Neural cell (in vitro differentiated cells): ENCODE results near the gene TAF1B. TPM values are rescaled to one million over a fixed set of nuclear protein-coding genes. Genes with fewer than 3 reads are reported as not detected.

Source experiments
- H2AFZ ChIP-seq: fragments of 200-600, 300-800 bp; sonication (generic), shearing (Covaris generic); 2 replicates; pipeline ENCODE4 v1.6.0; 2014; ENCODE audit warnings: low read depth, mild to moderate bottlenecking, antibody characterized with exemption, low read length, moderate library complexity
- H3F3A ChIP-seq: fragments of 200-600 bp; shearing (Covaris generic); 2 replicates; pipeline ENCODE4 v1.6.1; 2016; ENCODE audit warnings: mild to moderate bottlenecking, moderate library complexity, mixed read lengths, antibody characterized with exemption, low read length; ENCODE audit not compliant: insufficient read depth, poor library complexity, severe bottlenecking
- H3K27ac ChIP-seq: fragments of 200-600, 300-800 bp; sonication (generic), shearing (Covaris generic); 2 replicates; pipeline ENCODE4 v1.5.1; 2014; ENCODE audit warnings: mild to moderate bottlenecking, low read length, moderate library complexity
- H3K27me3 ChIP-seq: fragments of 300-800, 200-600 bp; sonication (generic), shearing (Covaris generic); 2 replicates; pipeline ENCODE4 v1.6.0; 2014; ENCODE audit warnings: mild to moderate bottlenecking, low read depth, low read length, moderate library complexity; ENCODE audit not compliant: insufficient read depth
- H3K36me3 ChIP-seq: fragments of 300-800, 200-600 bp; sonication (generic), shearing (Covaris generic); 2 replicates; pipeline ENCODE4 v1.5.1; 2014; ENCODE audit warnings: mild to moderate bottlenecking, antibody characterized with exemption, low read length, moderate library complexity; ENCODE audit not compliant: insufficient read depth
- H3K4me2 ChIP-seq: fragments of 300-800, 200-600 bp; sonication (generic), shearing (Covaris generic); 2 replicates; pipeline ENCODE4 v1.6.0; 2014; ENCODE audit warnings: mild to moderate bottlenecking, low read length
- H3K4me3 ChIP-seq: fragments of 300-800, 200-600 bp; sonication (generic), shearing (Covaris generic); 2 replicates; pipeline ENCODE4 v1.5.1; 2014; ENCODE audit warnings: mild to moderate bottlenecking, low read length, moderate library complexity
- H3K79me2 ChIP-seq: fragments of 200-600 bp; shearing (Covaris generic); replicated peaks from 2 replicates; pipeline ENCODE4 v1.6.0; 2014; ENCODE audit warnings: mild to moderate bottlenecking, low read length, moderate library complexity; ENCODE audit not compliant: insufficient read depth
- H3K9ac ChIP-seq: fragments of 300-800, 200-600 bp; sonication (generic), shearing (Covaris generic); 2 replicates; pipeline ENCODE4 v1.6.1; 2016; ENCODE audit warnings: mild to moderate bottlenecking, low read length, mixed read lengths
- H3K9me2 ChIP-seq: fragments of 200-600 bp; shearing (Covaris generic); 2 replicates; pipeline ENCODE4 v1.6.1; 2016; ENCODE audit warnings: mild to moderate bottlenecking, low read length, mixed read lengths; ENCODE audit not compliant: insufficient read depth
- H3K9me3 ChIP-seq: fragments of 200-600, 300-800 bp; sonication (generic), shearing (Covaris generic); 2 replicates; pipeline ENCODE4 v1.6.1; 2016; ENCODE audit warnings: mild to moderate bottlenecking, mixed run types, low read length, moderate library complexity, mixed read lengths
- H4K20me1 ChIP-seq: fragments of 200-600 bp; shearing (Covaris generic); 2 replicates; pipeline ENCODE4 v1.6.1; 2016; ENCODE audit warnings: mild to moderate bottlenecking, mixed run types; ENCODE audit not compliant: insufficient read depth
- EP300 ChIP-seq: fragments of 450-650 bp; conservative IDR thresholded peaks from 2 replicates; pipeline ENCODE4 v1.6.1; 2014; ENCODE audit warnings: antibody characterized with exemption, mild to moderate bottlenecking, moderate library complexity; ENCODE audit not compliant: poor library complexity, severe bottlenecking
- EZH2 ChIP-seq: fragments of 200-600, 300-800 bp; shearing (Covaris generic), sonication (generic); IDR thresholded peaks from 2 replicates; pipeline ENCODE4 v1.6.1; 2014; ENCODE audit warnings: antibody characterized with exemption, low read length, borderline replicate concordance, mild to moderate bottlenecking; ENCODE audit not compliant: insufficient read depth, poor library complexity, severe bottlenecking
- MXI1 ChIP-seq: fragments of 450-650 bp; conservative IDR thresholded peaks from 2 replicates; pipeline ENCODE4 v1.6.1; 2014; ENCODE audit warnings: antibody characterized with exemption, mild to moderate bottlenecking; ENCODE audit not compliant: poor library complexity, severe bottlenecking
- POLR2AphosphoS5 ChIP-seq: IDR thresholded peaks from 2 replicates; pipeline ENCODE4 v1.6.1; 2012
- RAD21 ChIP-seq: fragments of 450-650 bp; conservative IDR thresholded peaks from 2 replicates; pipeline ENCODE4 v1.6.1; 2014; ENCODE audit warnings: antibody characterized with exemption, mild to moderate bottlenecking, moderate library complexity
- SMC3 ChIP-seq: fragments of 450-650 bp; conservative IDR thresholded peaks from 2 replicates; pipeline ENCODE4 v1.6.1; 2014; ENCODE audit warnings: antibody characterized with exemption, mild to moderate bottlenecking, moderate library complexity; ENCODE audit not compliant: poor library complexity
- TAF1 ChIP-seq: IDR thresholded peaks from 2 replicates; pipeline ENCODE4 v1.6.1; 2012; ENCODE audit warnings: low read depth
- polyA plus RNA-seq: library from polyadenylated mRNA; depleted of rRNA; stranded (reverse); fragments of >200 nt; gene quantifications from 2 replicates; pipeline ENCODE4 v1.2.3, GENCODE V29; 2014
- TF ChIP-seq, protein P1 (sequence below): fragments of 450-650 bp; IDR thresholded peaks from 2 replicates; pipeline ENCODE4 v1.5.1; 2014; ENCODE audit warnings: antibody characterized with exemption, mild to moderate bottlenecking, moderate library complexity; ENCODE audit not compliant: poor library complexity, severe bottlenecking
- TF ChIP-seq, protein P2 (sequence below): IDR thresholded peaks from 2 replicates; pipeline ENCODE4 v1.6.1; 2012; ENCODE audit warnings: borderline replicate concordance

The TAF1B gene
- polyA plus RNA-seq, 1 donor from 2014 or later = 11.2 TPM

DNA sequence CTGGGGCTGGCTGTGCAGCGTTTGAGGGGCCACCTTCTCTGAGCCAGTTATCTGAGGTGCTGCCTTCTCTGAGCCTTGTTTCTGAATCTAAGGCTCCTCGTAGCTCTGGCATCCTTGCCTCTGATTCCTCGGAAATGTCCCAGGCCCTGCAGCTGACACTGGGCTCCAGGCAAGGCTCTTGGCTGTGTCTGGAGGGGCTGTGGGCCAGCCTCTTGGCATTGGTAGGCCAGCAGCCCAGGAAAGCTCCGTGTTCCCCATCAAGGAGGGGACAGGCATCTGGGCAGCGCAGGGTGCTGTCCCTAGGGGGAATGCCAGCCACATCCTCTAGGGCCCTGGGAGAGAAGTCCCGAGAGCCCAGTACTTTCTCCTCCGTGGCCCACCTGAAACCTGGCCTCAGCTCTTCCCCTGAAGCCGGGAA is 40.7 kb upstream of the TAF1B start:
- no peaks in the 10 kb centered on the region for H3K27me3 ChIP-seq
- H3F3A ChIP-seq = no peaks in the 10 kb centered on the region
- no peaks in the 10 kb centered on the region for H3K36me3 ChIP-seq
- no peak overlapping the region for H3K27ac ChIP-seq
- H3K4me2 ChIP-seq = no peak overlapping the region
- H3K4me3 ChIP-seq = no peak overlapping the region
- H3K79me2 ChIP-seq = no peaks in the 10 kb centered on the region
- no peaks in the 10 kb centered on the region for H3K9me3 ChIP-seq
- no peak overlapping the region for H3K9ac ChIP-seq
- H4K20me1 ChIP-seq = no peaks in the 10 kb centered on the region
- no peaks in the 10 kb centered on the region for H3K9me2 ChIP-seq
- no peak overlapping the region for H2AFZ ChIP-seq
- no peak for TF ChIP-seq RAD21
- no peak for TF ChIP-seq EP300
- TF ChIP-seq SMC3 = no peak
- TF ChIP-seq, protein P1, sequence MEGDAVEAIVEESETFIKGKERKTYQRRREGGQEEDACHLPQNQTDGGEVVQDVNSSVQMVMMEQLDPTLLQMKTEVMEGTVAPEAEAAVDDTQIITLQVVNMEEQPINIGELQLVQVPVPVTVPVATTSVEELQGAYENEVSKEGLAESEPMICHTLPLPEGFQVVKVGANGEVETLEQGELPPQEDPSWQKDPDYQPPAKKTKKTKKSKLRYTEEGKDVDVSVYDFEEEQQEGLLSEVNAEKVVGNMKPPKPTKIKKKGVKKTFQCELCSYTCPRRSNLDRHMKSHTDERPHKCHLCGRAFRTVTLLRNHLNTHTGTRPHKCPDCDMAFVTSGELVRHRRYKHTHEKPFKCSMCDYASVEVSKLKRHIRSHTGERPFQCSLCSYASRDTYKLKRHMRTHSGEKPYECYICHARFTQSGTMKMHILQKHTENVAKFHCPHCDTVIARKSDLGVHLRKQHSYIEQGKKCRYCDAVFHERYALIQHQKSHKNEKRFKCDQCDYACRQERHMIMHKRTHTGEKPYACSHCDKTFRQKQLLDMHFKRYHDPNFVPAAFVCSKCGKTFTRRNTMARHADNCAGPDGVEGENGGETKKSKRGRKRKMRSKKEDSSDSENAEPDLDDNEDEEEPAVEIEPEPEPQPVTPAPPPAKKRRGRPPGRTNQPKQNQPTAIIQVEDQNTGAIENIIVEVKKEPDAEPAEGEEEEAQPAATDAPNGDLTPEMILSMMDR = no peak
- no peak for TF ChIP-seq TAF1
- TF ChIP-seq MXI1 = no peak
- TF ChIP-seq EZH2 = no peak
- TF ChIP-seq, protein P2, sequence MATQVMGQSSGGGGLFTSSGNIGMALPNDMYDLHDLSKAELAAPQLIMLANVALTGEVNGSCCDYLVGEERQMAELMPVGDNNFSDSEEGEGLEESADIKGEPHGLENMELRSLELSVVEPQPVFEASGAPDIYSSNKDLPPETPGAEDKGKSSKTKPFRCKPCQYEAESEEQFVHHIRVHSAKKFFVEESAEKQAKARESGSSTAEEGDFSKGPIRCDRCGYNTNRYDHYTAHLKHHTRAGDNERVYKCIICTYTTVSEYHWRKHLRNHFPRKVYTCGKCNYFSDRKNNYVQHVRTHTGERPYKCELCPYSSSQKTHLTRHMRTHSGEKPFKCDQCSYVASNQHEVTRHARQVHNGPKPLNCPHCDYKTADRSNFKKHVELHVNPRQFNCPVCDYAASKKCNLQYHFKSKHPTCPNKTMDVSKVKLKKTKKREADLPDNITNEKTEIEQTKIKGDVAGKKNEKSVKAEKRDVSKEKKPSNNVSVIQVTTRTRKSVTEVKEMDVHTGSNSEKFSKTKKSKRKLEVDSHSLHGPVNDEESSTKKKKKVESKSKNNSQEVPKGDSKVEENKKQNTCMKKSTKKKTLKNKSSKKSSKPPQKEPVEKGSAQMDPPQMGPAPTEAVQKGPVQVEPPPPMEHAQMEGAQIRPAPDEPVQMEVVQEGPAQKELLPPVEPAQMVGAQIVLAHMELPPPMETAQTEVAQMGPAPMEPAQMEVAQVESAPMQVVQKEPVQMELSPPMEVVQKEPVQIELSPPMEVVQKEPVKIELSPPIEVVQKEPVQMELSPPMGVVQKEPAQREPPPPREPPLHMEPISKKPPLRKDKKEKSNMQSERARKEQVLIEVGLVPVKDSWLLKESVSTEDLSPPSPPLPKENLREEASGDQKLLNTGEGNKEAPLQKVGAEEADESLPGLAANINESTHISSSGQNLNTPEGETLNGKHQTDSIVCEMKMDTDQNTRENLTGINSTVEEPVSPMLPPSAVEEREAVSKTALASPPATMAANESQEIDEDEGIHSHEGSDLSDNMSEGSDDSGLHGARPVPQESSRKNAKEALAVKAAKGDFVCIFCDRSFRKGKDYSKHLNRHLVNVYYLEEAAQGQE = no peak
- TF ChIP-seq POLR2AphosphoS5 = no peak

DNA sequence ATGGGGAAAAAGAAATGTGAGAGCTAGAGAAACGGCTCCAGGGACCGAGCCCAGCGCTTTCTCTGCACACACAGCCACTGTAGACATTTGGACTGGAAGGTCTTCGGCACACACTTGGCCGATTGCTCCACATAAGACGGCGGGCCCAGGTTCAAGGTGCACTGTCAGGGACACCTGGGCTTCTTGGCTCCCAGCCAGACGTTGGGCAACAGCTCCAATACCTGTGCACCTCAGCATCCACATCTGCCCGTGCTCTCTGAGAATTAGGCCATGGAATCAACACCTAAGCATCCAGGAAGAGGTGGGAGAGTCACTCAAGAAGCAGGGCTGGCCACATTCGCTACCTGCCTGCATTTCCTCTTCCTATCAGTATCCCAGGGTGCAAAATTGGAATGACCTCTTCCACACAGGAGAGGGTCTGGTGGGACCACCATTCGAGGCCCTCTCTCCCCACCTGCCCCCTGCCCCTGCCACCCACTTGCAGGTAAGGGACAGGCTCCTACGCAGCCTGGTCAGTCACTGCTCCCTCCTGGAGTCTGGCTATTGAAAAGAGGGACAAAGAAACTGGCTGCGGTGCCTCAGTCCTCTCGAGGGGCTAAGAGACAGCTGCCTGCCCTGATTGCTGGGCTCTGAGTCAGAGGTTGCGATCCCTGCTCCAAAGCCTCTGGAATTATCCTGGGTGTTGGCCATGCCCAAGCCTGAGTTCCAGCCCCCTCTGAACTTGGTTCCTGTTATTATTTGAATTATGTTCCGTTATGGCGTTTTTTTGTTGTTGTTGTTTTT is 40.1 kb upstream of the TAF1B start:
- TF ChIP-seq MXI1 = no peak
- TF ChIP-seq RAD21 = no peak
- TF ChIP-seq, protein P2 = no peak
- no peak for TF ChIP-seq POLR2AphosphoS5
- Histone ChIP-seq H3K9ac (no peak overlapping the region), H2AFZ (no peak overlapping the region), H3K36me3 (no peaks in the 10 kb centered on the region), H3K79me2 (no peaks in the 10 kb centered on the region), H3K9me2 (no peaks in the 10 kb centered on the region), H3K27me3 (no peaks in the 10 kb centered on the region), H3K4me2 (no peak overlapping the region), H3K27ac (no peak overlapping the region), H3F3A (no peaks in the 10 kb centered on the region), H4K20me1 (no peaks in the 10 kb centered on the region), H3K9me3 (no peaks in the 10 kb centered on the region), H3K4me3 (no peak overlapping the region)
